Stimulated activated CD4-positive, alpha-beta T cell treated with anti-CD3 and anti-CD28 coated beads, Interleukin-15, amount 100 ng/mL, for 24 hours (primary cell): ENCODE measurements around the gene SOX15.

ENCODE experiments used
- DNase-seq: peaks from one replicate; pipeline ENCODE4 v3.0.0-alpha.2; 2020

The SOX15 gene

GRCh38 chr17:7576432-7576937 lies 13.4 kb downstream of the SOX15 start:
- DNase-seq = no peak

- no peak for DNase-seq
Observed at GRCh38 chr17:7575959-7576358, 13.9 kb downstream of the SOX15 start.

GRCh38 chr17:7575481-7575883 lies 14.4 kb downstream of the SOX15 start:
- no peak for DNase-seq

- DNase-seq = no peak
Observed at GRCh38 chr17:7574176-7574953, 15.5 kb downstream of the SOX15 start.

- DNase-seq = peak; percentile 93
Observed at GRCh38 chr17:7573324-7574080, 16.4 kb downstream of the SOX15 start.

GRCh38 chr17:7572588-7573323 lies 17.1 kb downstream of the SOX15 start:
- no peak for DNase-seq

GRCh38 chr17:7572338-7572587 lies 17.6 kb downstream of the SOX15 start:
- peak; percentile 99 for DNase-seq

- DNase-seq = no peak
Observed at GRCh38 chr17:7570351-7570750, 19.5 kb downstream of the SOX15 start.

GRCh38 chr17:7569571-7569970 lies 20.3 kb downstream of the SOX15 start:
- DNase-seq = no peak

GRCh38 chr17:7563115-7563869 lies 26.6 kb downstream of the SOX15 start:
- DNase-seq = no peak

- no peak for DNase-seq
Observed at GRCh38 chr17:7562208-7562605, 27.7 kb downstream of the SOX15 start.

GRCh38 chr17:7561589-7562207 lies 28.2 kb downstream of the SOX15 start, which contains the start of gene SENP3:
Gene SENP3 (plus strand): TSS chr17:7561919. CDS start chr17:7563077, 1,158 bp downstream.
- peak; percentile 93 for DNase-seq

GRCh38 chr17:7561028-7561575 lies 28.8 kb downstream of the SOX15 start:
- peak; percentile 93 for DNase-seq

- peak; percentile 79 for DNase-seq
Observed at GRCh38 chr17:7560172-7561027, 29.5 kb downstream of the SOX15 start.

- no peak for DNase-seq
Observed at GRCh38 chr17:7559320-7560171, 30.3 kb downstream of the SOX15 start.

GRCh38 chr17:7558544-7559319 lies 31.2 kb downstream of the SOX15 start, which contains the start of gene TNFSF13:
Gene TNFSF13 (plus strand): TSS chr17:7558750. CDS start chr17:7559040, 290 bp downstream.
- no peak for DNase-seq

- peak; percentile 51 for DNase-seq
Observed at GRCh38 chr17:7557775-7558543, 31.9 kb downstream of the SOX15 start.

- DNase-seq = no peak
Observed at GRCh38 chr17:7557147-7557764, 32.6 kb downstream of the SOX15 start.
